SK-N-SH treated with all-trans-retinoic acid at 6 μM for 48 hours (cell line): ENCODE measurements around the gene SLC39A3.

Experiments
- ATAC-seq: fragments of 200-7000 bp; cut with Tn5 transposase; 3 replicates; pipeline ENCODE4 v1.9.1; 2020; ENCODE audit warnings: mild to moderate bottlenecking, moderate library complexity
- ARNTL ChIP-seq: fragments of 450-650 bp; formaldehyde crosslinking; IDR thresholded peaks from 2 replicates; pipeline ENCODE4 v1.5.0; 2020; ENCODE audit warnings: low read depth, mild to moderate bottlenecking, moderate library complexity, borderline replicate concordance
- BACH2 ChIP-seq: fragments of 250-450 bp; sonication (Bioruptor Pico); IDR thresholded peaks from 2 replicates; pipeline ENCODE4 v1.9.0; 2021; ENCODE audit warnings: mild to moderate bottlenecking, borderline replicate concordance
- CREB5 ChIP-seq: fragments of 250-450 bp; sonication (Bioruptor Pico); IDR thresholded peaks from 2 replicates; pipeline ENCODE4 v1.5.1; 2020; ENCODE audit warnings: low read depth, mild to moderate bottlenecking, moderate library complexity
- CSDC2 ChIP-seq: fragments of 250-450 bp; sonication (Bioruptor Pico); IDR thresholded peaks from 2 replicates; pipeline ENCODE4 v1.5.0; 2020; ENCODE audit warnings: mild to moderate bottlenecking, moderate library complexity
- ESRRG ChIP-seq: fragments of 250-450 bp; sonication (Bioruptor Pico); IDR thresholded peaks from 2 replicates; pipeline ENCODE4 v1.6.1; 2021; ENCODE audit warnings: mild to moderate bottlenecking
- GLIS3 ChIP-seq: fragments of 250-450 bp; sonication (Bioruptor Pico); IDR thresholded peaks from 2 replicates; pipeline ENCODE4 v1.5.0; 2020; ENCODE audit warnings: mild to moderate bottlenecking, moderate library complexity
- ISL1 ChIP-seq: fragments of 250-450 bp; sonication (Bioruptor Pico); IDR thresholded peaks from 2 replicates; pipeline ENCODE4 v2.1.2; 2022; ENCODE audit warnings: mild to moderate bottlenecking, moderate library complexity
- OSR1 ChIP-seq: fragments of 250-450 bp; sonication (Bioruptor Pico); IDR thresholded peaks from 2 replicates; pipeline ENCODE4 v1.8.0; 2022; ENCODE audit warnings: moderate library complexity, mild to moderate bottlenecking, inconsistent platforms
- PATZ1 ChIP-seq: fragments of 250-450 bp; sonication (Bioruptor Pico); IDR thresholded peaks from 2 replicates; pipeline ENCODE4 v1.8.0; 2020; ENCODE audit warnings: mild to moderate bottlenecking, moderate library complexity, borderline replicate concordance
- POU6F1 ChIP-seq: fragments of 250-450 bp; sonication (Bioruptor Pico); IDR thresholded peaks from 2 replicates; pipeline ENCODE4 v1.8.0; 2021; ENCODE audit warnings: low read depth, mild to moderate bottlenecking, moderate library complexity, borderline replicate concordance
- PPARA ChIP-seq: fragments of 250-450 bp; sonication (Bioruptor Pico); IDR thresholded peaks from 2 replicates; pipeline ENCODE4 v1.5.0; 2020; ENCODE audit warnings: mild to moderate bottlenecking, borderline replicate concordance
- RARB ChIP-seq: fragments of 250-450 bp; sonication (Bioruptor Pico); IDR thresholded peaks from 2 replicates; pipeline ENCODE4 v1.8.0; 2021; ENCODE audit warnings: mild to moderate bottlenecking, moderate library complexity
- SNAI2 ChIP-seq: fragments of 250-450 bp; sonication (Bioruptor Pico); IDR thresholded peaks from 2 replicates; pipeline ENCODE4 v1.5.0; 2020; ENCODE audit warnings: mild to moderate bottlenecking, moderate library complexity
- TCF4 ChIP-seq: fragments of 250-450 bp; sonication (Bioruptor Pico); IDR thresholded peaks from 2 replicates; pipeline ENCODE4 v1.8.0; 2021; ENCODE audit warnings: mild to moderate bottlenecking, moderate library complexity, borderline replicate concordance
- TOX ChIP-seq: fragments of 250-450 bp; sonication (Bioruptor Pico); IDR thresholded peaks from 2 replicates; pipeline ENCODE4 v1.8.0; 2021; ENCODE audit warnings: mild to moderate bottlenecking, moderate library complexity, borderline replicate concordance
- TSHZ2 ChIP-seq: fragments of 250-450 bp; sonication (Bioruptor Pico); IDR thresholded peaks from 2 replicates; pipeline ENCODE4 v1.5.0; 2020; ENCODE audit warnings: mild to moderate bottlenecking, moderate library complexity
- ZC3H10 ChIP-seq: fragments of 250-450 bp; sonication (Bioruptor Pico); IDR thresholded peaks from 2 replicates; pipeline ENCODE4 v1.5.1; 2021; ENCODE audit warnings: mild to moderate bottlenecking, moderate library complexity
- ZFP3 ChIP-seq: fragments of 250-450 bp; sonication (Bioruptor Pico); IDR thresholded peaks from 2 replicates; pipeline ENCODE4 v1.5.0; 2020; ENCODE audit warnings: mild to moderate bottlenecking, moderate library complexity
- ZNF565 ChIP-seq: fragments of 450-650 bp; formaldehyde crosslinking; conservative IDR thresholded peaks from 2 replicates; pipeline ENCODE4 v1.5.0; 2020; ENCODE audit warnings: low read depth, mild to moderate bottlenecking, moderate library complexity
- ZNF70 ChIP-seq: fragments of 450-650 bp; formaldehyde crosslinking; IDR thresholded peaks from 2 replicates; pipeline ENCODE4 v1.5.0; 2020; ENCODE audit warnings: mild to moderate bottlenecking, moderate library complexity
- ZNF8 ChIP-seq: fragments of 450-650 bp; formaldehyde crosslinking; IDR thresholded peaks from 2 replicates; pipeline ENCODE4 v1.5.0; 2020; ENCODE audit warnings: mild to moderate bottlenecking, moderate library complexity

The SLC39A3 gene

GRCh38 chr19:2755448-2755705 is 15.6 kb upstream of the SLC39A3 start:
- no peak for ATAC-seq
- TF ChIP-seq TCF4 (CRISPR knock-in tag) (no peak), ISL1 (CRISPR knock-in tag) (no peak), ESRRG (CRISPR knock-in tag) (no peak), ARNTL (CRISPR knock-in tag) (no peak), BACH2 (CRISPR knock-in tag) (no peak), RARB (CRISPR knock-in tag) (no peak), OSR1 (CRISPR knock-in tag) (no peak), ZC3H10 (CRISPR knock-in tag) (no peak), PPARA (CRISPR knock-in tag) (no peak), CREB5 (CRISPR knock-in tag) (no peak), SNAI2 (CRISPR knock-in tag) (no peak)

- TF ChIP-seq GLIS3 (CRISPR knock-in tag), result no peak
- no peak for TF ChIP-seq ZNF565 (CRISPR knock-in tag)
- TF ChIP-seq PPARA (CRISPR knock-in tag), result no peak
- no peak for TF ChIP-seq ZC3H10 (CRISPR knock-in tag)
- TF ChIP-seq ESRRG (CRISPR knock-in tag), result no peak
- TF ChIP-seq TOX (CRISPR knock-in tag), result no peak
- TF ChIP-seq ISL1 (CRISPR knock-in tag), result no peak
- TF ChIP-seq CREB5 (CRISPR knock-in tag), result no peak
- TF ChIP-seq POU6F1 (CRISPR knock-in tag), result no peak
- TF ChIP-seq ARNTL (CRISPR knock-in tag), result no peak
- no peak for TF ChIP-seq PATZ1 (CRISPR knock-in tag)
- no peak for TF ChIP-seq TCF4 (CRISPR knock-in tag)
- no peak for TF ChIP-seq ZNF70 (CRISPR knock-in tag)
- TF ChIP-seq SNAI2 (CRISPR knock-in tag), result no peak
- ATAC-seq, result no peak
Observed at GRCh38 chr19:2754659-2755447, 15.0 kb upstream of the SLC39A3 start.

- no peak for ATAC-seq
- no peak for TF ChIP-seq ISL1 (CRISPR knock-in tag)
- no peak for TF ChIP-seq CREB5 (CRISPR knock-in tag)
- no peak for TF ChIP-seq ZC3H10 (CRISPR knock-in tag)
- TF ChIP-seq CSDC2 (CRISPR knock-in tag), result no peak
- TF ChIP-seq PPARA (CRISPR knock-in tag), result no peak
- no peak for TF ChIP-seq BACH2 (CRISPR knock-in tag)
- no peak for TF ChIP-seq SNAI2 (CRISPR knock-in tag)
- no peak for TF ChIP-seq ESRRG (CRISPR knock-in tag)
- no peak for TF ChIP-seq ZNF8 (CRISPR knock-in tag)
- no peak for TF ChIP-seq TSHZ2 (CRISPR knock-in tag)
- TF ChIP-seq ZFP3 (CRISPR knock-in tag), result no peak
- TF ChIP-seq OSR1 (CRISPR knock-in tag), result no peak
Observed at GRCh38 chr19:2751438-2751830, 11.6 kb upstream of the SLC39A3 start.
